HepG2 (cell line): ENCODE data around the gene DSCAML1.

Source experiments
- CTCF ChIP-seq: sonication (generic); formaldehyde crosslinking; IDR thresholded peaks from 2 replicates; pipeline ENCODE4 v1.5.0; 2020; ENCODE audit warnings: mild to moderate bottlenecking, missing genetic modification reagents, moderate library complexity
- ERF ChIP-seq: IDR thresholded peaks from 2 replicates; pipeline ENCODE4 v1.6.1; 2018; ENCODE audit warnings: missing biosample characterization, missing genetic modification reagents
- GABPA ChIP-seq, 2 experiments: IDR thresholded peaks; 2 replicates each; pipeline ENCODE4 v1.6.1; 2011 to 2016; ENCODE audit warnings: low read depth in 2 of 2, low read length in 1 of 2, missing biosample characterization in 1 of 2, missing genetic modification characterization in 1 of 2
- GMEB1 ChIP-seq: sonication (generic); formaldehyde crosslinking; IDR thresholded peaks from 2 replicates; pipeline ENCODE4 v1.5.1; 2020; ENCODE audit warnings: missing genetic modification reagents, mild to moderate bottlenecking, borderline replicate concordance
- HMG20A ChIP-seq: IDR thresholded peaks from 2 replicates; pipeline ENCODE4 v1.6.1; 2016; ENCODE audit warnings: borderline replicate concordance
- THAP7 ChIP-seq: sonication (generic); formaldehyde crosslinking; IDR thresholded peaks from 2 replicates; pipeline ENCODE4 v1.8.1; 2023; ENCODE audit warnings: mild to moderate bottlenecking, missing genetic modification reagents
- TIGD3 ChIP-seq: sonication (generic); formaldehyde crosslinking; IDR thresholded peaks from 2 replicates; pipeline ENCODE4 v1.5.1; 2020; ENCODE audit warnings: mild to moderate bottlenecking, missing genetic modification reagents, borderline replicate concordance
- ZBTB8A ChIP-seq: sonication (generic); formaldehyde crosslinking; IDR thresholded peaks from 2 replicates; pipeline ENCODE4 v1.4.0; 2020; ENCODE audit warnings: mild to moderate bottlenecking, low read depth, missing genetic modification reagents, borderline replicate concordance

- no peak for TF ChIP-seq GABPA (IDR thresholded peaks at IDR 0.05; ENCODE audit: low read depth, low read length)
- TF ChIP-seq GABPA (CRISPR knock-in tag; IDR thresholded peaks at IDR 0.05; ENCODE audit: low read depth): no peak
- TF ChIP-seq CTCF: no peak
- TF ChIP-seq ERF (CRISPR knock-in tag): no peak
- TF ChIP-seq GMEB1 (CRISPR knock-in tag): no peak
- TF ChIP-seq TIGD3 (CRISPR knock-in tag): no peak
- TF ChIP-seq THAP7: no peak
- TF ChIP-seq ZBTB8A (CRISPR knock-in tag): no peak
- no peak for TF ChIP-seq HMG20A
These were observed 316.0 kb downstream of the DSCAML1 start for GRCh38 chr11:117481036-117481435.
